HEK293T (cell line): Measurements from ENCODE around the gene PRDX6.
"Not testable (repeated sequence)": the region's sequence is repeated elsewhere in the genome, so short reads cannot be mapped to it uniquely, and the experiment has no call there.

Source experiments
- CTCF ChIA-PET: fragments of 350-600 bp; formaldehyde crosslinking; extraction: SDS; loops from one replicate; lab custom pipeline; 2021; ENCODE audit warnings: antibody characterized with exemption, inconsistent platforms; lab: Yijun Ruan, JAX
- POLR2A ChIA-PET: fragments of 350-600 bp; formaldehyde crosslinking; extraction: SDS; loops from one replicate; lab custom pipeline; 2020; ENCODE audit warnings: antibody characterized with exemption, inconsistent platforms; lab: Yijun Ruan, JAX
- DNase-seq: peaks from one replicate; pipeline ENCODE4 v3.0.0; 2012; ENCODE audit warnings: mixed read lengths; ENCODE audit errors: extremely low spot score
- ARNT ChIP-seq: fragments of 450-650 bp; IDR thresholded peaks from 2 replicates; pipeline ENCODE4 v1.6.1; 2017; ENCODE audit warnings: mild to moderate bottlenecking
- BHLHE40 ChIP-seq: fragments of 450-650 bp; IDR thresholded peaks from 2 replicates; pipeline ENCODE4 v1.6.1; 2016; ENCODE audit warnings: mild to moderate bottlenecking, moderate library complexity, borderline replicate concordance
- CTBP1 ChIP-seq: fragments of 450-650 bp; IDR thresholded peaks from 2 replicates; pipeline ENCODE4 v1.6.1; 2016; ENCODE audit warnings: borderline replicate concordance
- ELF4 ChIP-seq: fragments of 450-650 bp; IDR thresholded peaks from 2 replicates; pipeline ENCODE4 v1.6.1; 2017; ENCODE audit warnings: antibody characterized with exemption
- FOXA1 ChIP-seq: fragments of 450-650 bp; IDR thresholded peaks from 2 replicates; pipeline ENCODE4 v1.6.1; 2016; ENCODE audit warnings: mild to moderate bottlenecking
- FOXK2 ChIP-seq: fragments of 450-650 bp; IDR thresholded peaks from 2 replicates; pipeline ENCODE4 v1.6.1; 2016; ENCODE audit warnings: mild to moderate bottlenecking
- FOXM1 ChIP-seq: fragments of 450-650 bp; IDR thresholded peaks from 2 replicates; pipeline ENCODE4 v1.6.1; 2017; ENCODE audit warnings: mild to moderate bottlenecking, borderline replicate concordance
- HDGF ChIP-seq: fragments of 450-650 bp; IDR thresholded peaks from 2 replicates; pipeline ENCODE4 v1.6.1; 2017; ENCODE audit warnings: antibody characterized with exemption, borderline replicate concordance
- L3MBTL2 ChIP-seq: fragments of 450-650 bp; conservative IDR thresholded peaks from 2 replicates; pipeline ENCODE4 v1.6.1; 2016; ENCODE audit warnings: mild to moderate bottlenecking
- LEF1 ChIP-seq: fragments of 450-650 bp; IDR thresholded peaks from 2 replicates; pipeline ENCODE4 v1.6.1; 2017; ENCODE audit warnings: mild to moderate bottlenecking, borderline replicate concordance
- NFRKB ChIP-seq: fragments of 450-650 bp; IDR thresholded peaks from 2 replicates; pipeline ENCODE4 v1.6.1; 2016; ENCODE audit warnings: mild to moderate bottlenecking, moderate library complexity
- SP1 ChIP-seq: fragments of 450-650 bp; IDR thresholded peaks from 2 replicates; pipeline ENCODE4 v1.6.1; 2017
- SUZ12 ChIP-seq: fragments of 450-650 bp; IDR thresholded peaks from 2 replicates; pipeline ENCODE4 v1.6.1; 2016; ENCODE audit warnings: mild to moderate bottlenecking
- TARDBP ChIP-seq: fragments of 450-650 bp; IDR thresholded peaks from 2 replicates; pipeline ENCODE4 v1.6.1; 2016
- ZNF384 ChIP-seq: fragments of 450-650 bp; IDR thresholded peaks from 2 replicates; pipeline ENCODE4 v1.6.1; 2016
- TF ChIP-seq, protein P1 (sequence below): fragments of 450-650 bp; IDR thresholded peaks from 2 replicates; pipeline ENCODE4 v1.6.1; 2016

Gene PRDX6

DNA sequence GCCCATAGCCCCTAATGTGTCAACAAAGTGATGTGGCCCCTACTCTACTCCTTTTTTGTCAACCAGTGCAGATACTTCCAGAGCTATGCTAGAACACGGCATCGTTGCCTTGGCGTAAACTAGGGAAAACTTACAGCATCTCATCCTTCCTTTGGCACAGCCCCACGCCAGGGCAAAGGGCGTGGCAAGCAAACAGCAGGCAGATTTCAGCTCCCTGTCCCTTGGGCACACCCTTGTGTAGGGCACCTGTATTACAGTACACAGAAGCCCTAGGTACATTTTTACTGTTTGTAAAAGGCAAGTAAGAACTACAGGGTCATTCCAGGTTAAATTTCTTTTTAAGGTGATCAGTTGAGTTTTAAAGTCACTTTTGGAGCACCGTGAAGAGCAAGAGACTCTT lies 29.3 kb downstream of the PRDX6 start:
- DNase-seq = no peak
- no peak for TF ChIP-seq SUZ12
- TF ChIP-seq LEF1 = no peak
- TF ChIP-seq SP1 = no peak
- TF ChIP-seq FOXA1 = no peak
- no peak for TF ChIP-seq TARDBP
- TF ChIP-seq NFRKB = no peak
- TF ChIP-seq, protein P1, sequence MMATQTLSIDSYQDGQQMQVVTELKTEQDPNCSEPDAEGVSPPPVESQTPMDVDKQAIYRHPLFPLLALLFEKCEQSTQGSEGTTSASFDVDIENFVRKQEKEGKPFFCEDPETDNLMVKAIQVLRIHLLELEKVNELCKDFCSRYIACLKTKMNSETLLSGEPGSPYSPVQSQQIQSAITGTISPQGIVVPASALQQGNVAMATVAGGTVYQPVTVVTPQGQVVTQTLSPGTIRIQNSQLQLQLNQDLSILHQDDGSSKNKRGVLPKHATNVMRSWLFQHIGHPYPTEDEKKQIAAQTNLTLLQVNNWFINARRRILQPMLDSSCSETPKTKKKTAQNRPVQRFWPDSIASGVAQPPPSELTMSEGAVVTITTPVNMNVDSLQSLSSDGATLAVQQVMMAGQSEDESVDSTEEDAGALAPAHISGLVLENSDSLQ = no peak
- no peak for TF ChIP-seq HDGF
- ChIA-PET CTCF (no interaction called here), POLR2A (interaction anchor here (0.6 to 1.0 kb wide), 2 partner anchors 18 to 29 kb away, joined by 3 to 4 read pairs; partner anchors contain the start of gene PRDX6)

DNA sequence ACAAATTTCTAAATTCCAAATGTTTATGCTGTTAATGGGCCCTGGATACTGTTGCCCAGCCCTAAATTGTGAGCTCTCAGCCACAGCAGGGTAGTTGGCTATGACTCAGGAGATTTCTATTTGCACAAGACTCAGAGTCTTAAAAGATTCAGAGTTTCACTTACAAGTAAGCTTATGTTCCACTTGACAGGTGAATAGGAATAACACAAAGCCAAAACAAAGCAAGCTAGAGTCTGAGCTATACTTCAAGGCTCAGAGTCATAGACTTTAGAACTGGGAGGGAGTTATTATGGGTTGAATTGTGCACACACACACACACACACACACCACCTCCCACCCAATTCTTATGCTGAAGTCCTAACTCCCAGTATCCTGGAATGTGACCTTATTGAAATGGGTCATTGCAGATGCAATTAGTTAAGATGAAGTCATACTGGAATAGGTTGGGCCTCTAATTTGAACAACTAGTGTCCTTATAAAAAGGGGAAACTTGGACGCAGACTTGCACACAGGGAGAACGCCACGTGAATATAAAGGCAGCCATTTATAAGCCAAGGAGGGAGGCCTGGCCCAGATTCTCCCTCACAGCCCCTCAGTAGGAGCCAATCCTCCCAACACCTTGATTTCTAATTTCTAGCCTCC lies 30.2 kb downstream of the PRDX6 start:
- CTCF ChIA-PET = no interaction called here
- POLR2A ChIA-PET = interaction anchor here (1.0 kb wide), 1 partner anchor 30 kb away, joined by 4 read pairs; the partner anchor contains the start of gene PRDX6
- DNase-seq = no peak
- TF ChIP-seq FOXK2 (no peak), L3MBTL2 (peak; percentile 63)

DNA sequence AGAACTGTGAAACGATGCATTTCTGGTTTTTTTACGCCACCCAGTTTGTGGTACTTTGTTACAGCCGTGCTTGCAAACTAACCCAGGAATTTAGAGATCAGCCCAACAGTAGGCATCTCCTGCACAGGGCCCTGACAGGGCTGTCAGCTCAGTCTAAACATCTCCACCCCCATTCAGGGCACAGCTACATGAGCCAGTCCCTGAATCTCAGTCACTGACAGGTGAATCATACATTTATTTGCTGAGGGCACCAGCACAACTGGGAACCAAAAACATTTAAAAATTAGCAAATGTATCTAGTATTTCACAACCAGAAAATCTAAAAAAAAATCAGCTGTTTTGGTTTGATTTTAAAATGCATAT lies 30.7 kb downstream of the PRDX6 start:
- CTCF ChIA-PET = no interaction called here
- DNase-seq = no peak
- POLR2A ChIA-PET = no interaction called here
- no peak for TF ChIP-seq FOXA1
- no peak for TF ChIP-seq SUZ12
- 0 out of 2 replicates have a peak, but pooled peaks have one; percentile 10 for TF ChIP-seq L3MBTL2
- TF ChIP-seq, protein P1 = 0 out of 2 replicates have a peak, but pooled peaks have one; percentile 12

DNA sequence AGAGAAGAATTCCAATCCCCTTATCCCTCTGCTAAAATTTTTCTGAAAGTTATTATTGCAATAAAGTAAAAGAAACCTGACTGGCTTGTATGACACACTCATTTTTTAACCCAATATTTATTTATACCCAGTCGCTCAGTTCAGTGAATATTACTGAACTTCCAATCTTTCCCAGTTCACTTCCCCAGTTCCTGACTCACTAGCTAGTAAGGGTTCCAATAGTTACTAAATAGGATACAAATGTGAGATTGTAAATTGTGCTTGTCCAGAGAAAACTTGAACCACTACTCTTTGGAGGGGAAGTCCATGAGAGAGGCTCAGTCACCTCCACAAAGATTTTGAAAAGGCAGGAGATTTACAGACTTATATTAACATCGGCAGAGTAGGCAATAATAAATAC lies 31.4 kb downstream of the PRDX6 start:
- no peak for TF ChIP-seq NFRKB
- no peak for TF ChIP-seq ZNF384
- no peak for TF ChIP-seq TARDBP
- TF ChIP-seq FOXA1 = no peak
- no peak for TF ChIP-seq L3MBTL2
- no peak for TF ChIP-seq FOXK2
- TF ChIP-seq SP1 = no peak
- no peak for TF ChIP-seq CTBP1
- TF ChIP-seq, protein P1 = no peak
- TF ChIP-seq SUZ12 = no peak
- no peak for TF ChIP-seq FOXM1
- TF ChIP-seq LEF1 = no peak
- no peak for TF ChIP-seq ELF4
- no peak for TF ChIP-seq BHLHE40
- TF ChIP-seq HDGF = no peak
- TF ChIP-seq ARNT = no peak
- ChIA-PET CTCF (interaction anchor here (0.6 kb wide), 1 partner anchor 28 kb away, joined by 3 read pairs; no protein-coding TSS in a partner anchor), POLR2A (no interaction called here)
- DNase-seq = no peak

DNA sequence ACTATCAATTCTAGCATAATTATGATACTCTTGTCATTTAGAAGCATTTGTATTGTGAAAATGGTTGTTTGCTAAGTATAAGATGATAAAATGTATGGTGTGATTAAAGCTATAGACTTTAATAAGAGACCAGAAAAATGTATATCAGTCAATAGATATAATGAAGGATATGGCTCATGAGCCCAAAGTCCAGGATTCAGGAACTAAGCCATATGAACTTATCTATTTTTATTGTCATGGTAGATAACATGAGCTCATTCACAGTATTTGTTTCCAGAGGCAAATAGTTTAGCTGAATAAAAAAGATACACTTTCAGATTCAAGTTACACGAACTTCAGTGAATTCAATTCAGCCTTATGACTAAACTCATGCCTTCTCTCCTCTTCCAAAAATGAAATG lies 32.7 kb downstream of the PRDX6 start:
- TF ChIP-seq ZNF384 (no peak), BHLHE40 (no peak), SUZ12 (no peak), LEF1 (no peak), FOXK2 (no peak), NFRKB (no peak), TARDBP (no peak), ARNT (no peak), SP1 (no peak), FOXA1 (no peak), CTBP1 (no peak), ELF4 (no peak), FOXM1 (no peak), HDGF (no peak), L3MBTL2 (no peak)
- TF ChIP-seq, protein P1 = no peak
- CTCF ChIA-PET = no interaction called here
- no peak for DNase-seq
- POLR2A ChIA-PET = interaction anchor here (0.6 kb wide), 1 partner anchor 288 kb away, joined by 3 read pairs; no protein-coding TSS in a partner anchor

DNA sequence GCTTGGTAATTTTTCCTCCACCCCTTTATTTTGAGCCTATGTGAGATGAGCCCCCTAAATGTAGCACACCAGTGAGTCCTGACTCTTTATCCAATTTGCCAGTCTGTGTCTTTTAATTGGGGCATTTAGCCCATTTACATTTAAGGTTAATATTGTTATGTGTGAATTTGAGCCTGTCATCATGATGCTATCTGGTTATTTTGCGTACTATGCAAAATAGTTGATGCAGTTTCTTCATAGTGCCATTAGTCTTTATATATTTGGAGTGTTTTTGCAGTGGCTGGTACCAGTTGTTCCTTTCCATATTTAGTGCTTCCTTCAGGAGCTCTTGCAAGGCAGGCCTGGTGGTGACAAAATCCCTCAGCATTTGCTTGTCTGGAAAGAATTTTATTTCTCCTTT lies 37.4 kb downstream of the PRDX6 start:
- CTCF ChIA-PET, POLR2A ChIA-PET, DNase-seq: not testable (repeated sequence)

DNA sequence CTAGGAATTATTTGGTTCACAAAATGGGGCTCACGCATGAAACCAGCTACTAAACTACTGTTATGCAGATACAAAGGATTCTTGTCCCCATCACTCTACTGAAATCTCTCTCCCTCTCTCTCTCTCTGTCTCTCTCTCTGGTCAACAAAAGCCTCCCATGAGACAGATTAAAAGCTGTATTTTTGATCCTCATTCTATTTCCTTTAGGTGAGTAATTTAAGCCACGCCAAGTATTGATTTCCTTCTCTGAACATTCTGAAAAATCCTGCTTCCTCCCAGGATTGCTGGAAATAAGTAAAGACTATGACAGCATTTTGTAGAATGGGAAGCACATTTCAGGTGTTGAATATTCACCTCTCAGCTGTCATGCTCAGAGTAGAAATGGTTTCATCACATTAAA lies 43.7 kb downstream of the PRDX6 start:
- ChIA-PET CTCF (no interaction called here), POLR2A (no interaction called here)
- no peak for DNase-seq
- TF ChIP-seq TARDBP (no peak), ELF4 (no peak), SUZ12 (no peak), HDGF (no peak), L3MBTL2 (no peak), FOXA1 (no peak), BHLHE40 (no peak)
- TF ChIP-seq, protein P1 = no peak
